K562 (cell line): ENCODE results near the gene MLXIPL. TPM values are rescaled to one million over a fixed set of nuclear protein-coding genes. Genes with fewer than 3 reads are reported as not detected.

Experiments used
- ARID1B ChIP-seq: fragments of 450-650 bp; IDR thresholded peaks from 2 replicates; pipeline ENCODE4 v1.6.1; 2016; ENCODE audit warnings: antibody characterized with exemption, mild to moderate bottlenecking, inconsistent platforms
- ARID2 ChIP-seq: fragments of 450-650 bp; IDR thresholded peaks from 2 replicates; pipeline ENCODE4 v1.6.1; 2017; ENCODE audit warnings: antibody characterized with exemption, mild to moderate bottlenecking
- ARID4B ChIP-seq: sonication (generic); formaldehyde crosslinking; IDR thresholded peaks from 2 replicates; pipeline ENCODE4 v1.8.0; 2022; ENCODE audit warnings: mild to moderate bottlenecking, missing genetic modification reagents
- CC2D1A ChIP-seq: fragments of 450-650 bp; IDR thresholded peaks from 2 replicates; pipeline ENCODE4 v1.6.1; 2017; ENCODE audit warnings: mild to moderate bottlenecking
- CREB5 ChIP-seq: fragments of 250-450 bp; sonication (Bioruptor Pico); IDR thresholded peaks from 2 replicates; pipeline ENCODE4 v1.5.0; 2020; ENCODE audit warnings: mild to moderate bottlenecking
- FOXK1 ChIP-seq: sonication (generic); formaldehyde crosslinking; IDR thresholded peaks from 2 replicates; pipeline ENCODE4 v1.8.0; 2022; ENCODE audit warnings: missing genetic modification reagents, mild to moderate bottlenecking, borderline replicate concordance
- HDGF ChIP-seq: fragments of 450-650 bp; IDR thresholded peaks from 2 replicates; pipeline ENCODE4 v1.6.1; 2016
- JUNB ChIP-seq: fragments of 450-650 bp; formaldehyde crosslinking; conservative IDR thresholded peaks from 2 replicates; pipeline ENCODE4 v1.4.0; 2020; ENCODE audit warnings: mild to moderate bottlenecking
- MAFK ChIP-seq: IDR thresholded peaks from 2 replicates; pipeline ENCODE4 v1.6.1; 2011; ENCODE audit warnings: low read length, improper control_type of control experiment
- MYNN ChIP-seq, 2 experiments: sonication (generic); formaldehyde crosslinking in 1 of 2; IDR thresholded peaks; 2 replicates each; pipeline versions ENCODE4 v1.5.0 to v1.6.1; 2016 to 2020; ENCODE audit warnings: antibody characterized with exemption in 1 of 2, missing genetic modification reagents in 1 of 2
- PML ChIP-seq: IDR thresholded peaks from 2 replicates; pipeline ENCODE4 v1.6.1; 2012; ENCODE audit warnings: low read length, inconsistent platforms
- PTTG1 ChIP-seq: fragments of 450-650 bp; IDR thresholded peaks from 2 replicates; pipeline ENCODE4 v1.6.1; 2016; ENCODE audit warnings: low read depth, mild to moderate bottlenecking, missing genetic modification characterization, missing compliant biosample characterization
- SREBF2 ChIP-seq: sonication (generic); formaldehyde crosslinking; IDR thresholded peaks from 2 replicates; pipeline ENCODE4 v1.4.0; 2020; ENCODE audit warnings: mild to moderate bottlenecking, missing genetic modification reagents
- TBP ChIP-seq: optimal IDR thresholded peaks from 2 replicates; pipeline ENCODE3; 2011; ENCODE audit warnings: low read depth, low read length, improper control_type of control experiment
- XRCC3 ChIP-seq: fragments of 450-650 bp; IDR thresholded peaks from 2 replicates; pipeline ENCODE4 v1.6.1; 2017; ENCODE audit warnings: mild to moderate bottlenecking, moderate library complexity
- ZBTB12 ChIP-seq: fragments of 250-450 bp; sonication (Bioruptor Pico); IDR thresholded peaks from 2 replicates; pipeline ENCODE4 v1.4.0; 2020
- ZNF609 ChIP-seq: sonication (generic); formaldehyde crosslinking; IDR thresholded peaks from 2 replicates; pipeline ENCODE4 v1.8.1; 2023; ENCODE audit warnings: missing genetic modification reagents, mild to moderate bottlenecking, borderline replicate concordance
- polyA plus RNA-seq, 8 experiments: library from polyadenylated mRNA; depleted of rRNA in 4 of 8; stranded (reverse) in 5 of 8; unstranded in 3 of 8; fragments of >200 nt; fragmentation: Nextera tagmentation in 2 of 8; fragmentation: Illumina TruSeq in 1 of 8; extraction: Ambion mirVana in 2 of 8; extraction: Trizol in 1 of 8; gene quantifications; 2 replicates each; pipeline versions ENCODE4 v1.2.1 to v1.2.3, GENCODE V29; 2011 to 2014; ENCODE audit warnings: inconsistent platforms in 1 of 8, missing spikeins in 1 of 8
- total RNA-seq, 7 experiments: library from RNA; depleted of rRNA in 6 of 7; stranded (reverse); fragments of >200 nt in 6 of 7; fragmentation: Illumina TruSeq in 2 of 7; extraction: Trizol in 2 of 7; gene quantifications; 2 replicates each; pipeline versions ENCODE4 v1.2.1 to v1.2.3, GENCODE V29; 2011 to 2021; ENCODE audit warnings: low replicate concordance in 1 of 7

MLXIPL gene
- total and polyA plus RNA-seq, 9 of the 15 experiments (the other 6 are each of a cell fraction or from before 2014, with no cell fraction given) = 0.11 to 18.4 (median 1.4) TPM

GRCh38 chr7:73577627-73578341, 46.5 kb downstream of the MLXIPL start (continued):
- TF ChIP-seq MAFK (no peak), CREB5 (no peak), PML (no peak), PTTG1 (tag) (no peak), FOXK1 (0 out of 2 replicates have a peak, but pooled peaks have one; percentile 37), ZNF609 (CRISPR knock-in tag) (0 out of 2 replicates have a peak, but pooled peaks have one; percentile 22), ARID1B (no peak), TBP (no peak), XRCC3 (no peak), HDGF (peak; percentile 91; the same call in 1 of the 2 replicates), ZBTB12 (CRISPR knock-in tag) (no peak), MYNN (IDR thresholded peaks at IDR 0.05) (no peak), MYNN (CRISPR knock-in tag; IDR thresholded peaks at IDR 0.05) (no peak), CC2D1A (no peak), ARID2 (no peak), ARID4B (CRISPR knock-in tag) (peak; percentile 15; the same call in 1 of the 2 replicates), JUNB (CRISPR knock-in tag) (no peak), SREBF2 (CRISPR knock-in tag) (no peak)
